IMR-90 (cell line): ENCODE results near the gene AP4S1.

Experiments
- CEBPB ChIP-seq: IDR thresholded peaks from 2 replicates; pipeline ENCODE4 v1.6.1; 2012; ENCODE audit warnings: low read depth, low read length, improper control_type of control experiment
- POLR2A ChIP-seq: IDR thresholded peaks from 2 replicates; pipeline ENCODE4 v1.6.1; 2012; ENCODE audit warnings: mild to moderate bottlenecking, low read depth, low read length
- SMC3 ChIP-seq: fragments of 150-350 bp; IDR thresholded peaks from 2 replicates; pipeline ENCODE4 v1.6.1; 2016; ENCODE audit warnings: low read depth, mild to moderate bottlenecking, antibody characterized with exemption, low read length, moderate library complexity
- TF ChIP-seq, protein P1 (sequence below): conservative IDR thresholded peaks from 2 replicates; pipeline ENCODE4 v1.5.1; 2012; ENCODE audit warnings: mild to moderate bottlenecking, low read depth, low read length, improper control_type of control experiment

DNA sequence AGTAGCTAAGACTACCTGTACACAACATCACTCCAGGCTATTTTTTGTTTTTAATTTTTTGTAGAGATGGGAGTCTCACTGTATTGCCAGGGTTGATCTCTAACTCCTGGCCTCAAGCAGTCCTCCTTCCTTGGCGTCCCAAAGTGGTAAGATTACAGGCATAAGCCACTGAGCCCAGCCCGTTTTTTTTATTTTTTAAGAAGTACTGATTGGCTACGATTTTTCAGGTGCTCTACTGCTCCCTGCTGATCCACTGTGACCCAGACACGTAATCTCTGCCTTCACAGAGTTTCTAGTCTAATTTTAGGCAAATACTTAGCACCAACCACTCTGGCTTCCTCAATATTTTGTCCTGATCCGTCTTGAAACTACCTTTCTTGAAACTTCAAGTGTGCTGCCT is 5.0 kb downstream of the AP4S1 start:
- TF ChIP-seq POLR2A (no peak), SMC3 (no peak), CEBPB (no peak)
- TF ChIP-seq, protein P1, sequence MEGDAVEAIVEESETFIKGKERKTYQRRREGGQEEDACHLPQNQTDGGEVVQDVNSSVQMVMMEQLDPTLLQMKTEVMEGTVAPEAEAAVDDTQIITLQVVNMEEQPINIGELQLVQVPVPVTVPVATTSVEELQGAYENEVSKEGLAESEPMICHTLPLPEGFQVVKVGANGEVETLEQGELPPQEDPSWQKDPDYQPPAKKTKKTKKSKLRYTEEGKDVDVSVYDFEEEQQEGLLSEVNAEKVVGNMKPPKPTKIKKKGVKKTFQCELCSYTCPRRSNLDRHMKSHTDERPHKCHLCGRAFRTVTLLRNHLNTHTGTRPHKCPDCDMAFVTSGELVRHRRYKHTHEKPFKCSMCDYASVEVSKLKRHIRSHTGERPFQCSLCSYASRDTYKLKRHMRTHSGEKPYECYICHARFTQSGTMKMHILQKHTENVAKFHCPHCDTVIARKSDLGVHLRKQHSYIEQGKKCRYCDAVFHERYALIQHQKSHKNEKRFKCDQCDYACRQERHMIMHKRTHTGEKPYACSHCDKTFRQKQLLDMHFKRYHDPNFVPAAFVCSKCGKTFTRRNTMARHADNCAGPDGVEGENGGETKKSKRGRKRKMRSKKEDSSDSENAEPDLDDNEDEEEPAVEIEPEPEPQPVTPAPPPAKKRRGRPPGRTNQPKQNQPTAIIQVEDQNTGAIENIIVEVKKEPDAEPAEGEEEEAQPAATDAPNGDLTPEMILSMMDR: no peak
